HepG2 (cell line): ENCODE results near the gene RHBDL1. TPM values are rescaled to one million over a fixed set of nuclear protein-coding genes. Genes with fewer than 3 reads are reported as not detected.

Experiments used
- CEBPB ChIP-seq: IDR thresholded peaks from 2 replicates; pipeline ENCODE4 v1.6.1; 2011; ENCODE audit warnings: low read depth, low read length, improper control_type of control experiment, borderline replicate concordance
- HCFC1 ChIP-seq: fragments of 150-350 bp; IDR thresholded peaks from 2 replicates; pipeline ENCODE4 v1.6.1; 2014; ENCODE audit warnings: low read depth, low read length
- JARID2 ChIP-seq: sonication (generic); formaldehyde crosslinking; IDR thresholded peaks from 2 replicates; pipeline ENCODE4 v1.8.1; 2023; ENCODE audit warnings: missing genetic modification reagents, inconsistent platforms; ENCODE audit not compliant: insufficient replicate concordance
- MXI1 ChIP-seq: IDR thresholded peaks from 3 replicates; pipeline ENCODE4 v1.6.1; 2012; ENCODE audit warnings: low read depth, low read length, inconsistent platforms, borderline replicate concordance
- NCOA2 ChIP-seq: sonication (generic); formaldehyde crosslinking; IDR thresholded peaks from 2 replicates; pipeline ENCODE4 v1.8.0; 2022; ENCODE audit warnings: inconsistent platforms
- SRSF4 ChIP-seq: fragments of 200-400 bp; formaldehyde crosslinking; IDR thresholded peaks from one replicate; pipeline ENCODE4 v1.6.1; 2018; ENCODE audit warnings: mild to moderate bottlenecking, low read depth, low read length, moderate library complexity; ENCODE audit not compliant: poor library complexity, severe bottlenecking
- TAF15 ChIP-seq: fragments of 200-400 bp; formaldehyde crosslinking; IDR thresholded peaks from one replicate; pipeline ENCODE4 v1.6.1; 2018; ENCODE audit warnings: mild to moderate bottlenecking, low read depth, low read length; ENCODE audit not compliant: poor library complexity, severe bottlenecking
- ZNF780A ChIP-seq: sonication (generic); formaldehyde crosslinking; IDR thresholded peaks from 2 replicates; pipeline ENCODE4 v1.8.0; 2022; ENCODE audit warnings: mild to moderate bottlenecking, missing genetic modification reagents, moderate library complexity
- polyA plus RNA-seq, 8 experiments: library from polyadenylated mRNA; depleted of rRNA in 3 of 8; stranded (reverse) in 7 of 8; unstranded in 1 of 8; fragments of >200 nt; fragmentation: Illumina TruSeq in 4 of 8; extraction: Trizol in 4 of 8; gene quantifications; 2 replicates each; pipeline versions ENCODE4 v1.2.1 to v1.2.3, GENCODE V29; 2011 to 2016; ENCODE audit warnings: low read depth in 4 of 8, missing spikeins in 1 of 8, mixed read lengths in 1 of 8; ENCODE audit not compliant: insufficient read depth in 1 of 8
- total RNA-seq, 5 experiments: library from RNA; depleted of rRNA; stranded (reverse); fragments of >200 nt; fragmentation: Illumina TruSeq; extraction: Trizol; gene quantifications; 2 replicates each; pipeline ENCODE4 v1.2.3, GENCODE V29; 2016; ENCODE audit warnings: low read depth in 1 of 5
- TF ChIP-seq, protein P1 (sequence below): IDR thresholded peaks from 2 replicates; pipeline ENCODE4 v1.6.1; 2016; ENCODE audit warnings: low read depth, missing genetic modification reagents, missing compliant biosample characterization
- TF ChIP-seq, protein P2 (sequence below): sonication (generic); formaldehyde crosslinking; IDR thresholded peaks from 2 replicates; pipeline ENCODE4 v1.8.0; 2022; ENCODE audit warnings: missing genetic modification reagents, mild to moderate bottlenecking, borderline replicate concordance
- TF ChIP-seq, protein P3 (sequence below): sonication (generic); formaldehyde crosslinking; IDR thresholded peaks from 2 replicates; pipeline ENCODE4 v1.8.1; 2023; ENCODE audit warnings: mild to moderate bottlenecking, inconsistent platforms, moderate library complexity, missing genetic modification reagents, borderline replicate concordance
- TF ChIP-seq, protein P4 (sequence below): fragments of 450-650 bp; IDR thresholded peaks from 2 replicates; pipeline ENCODE4 v1.6.1; 2017; ENCODE audit warnings: mild to moderate bottlenecking
- TF ChIP-seq, protein P5 (sequence below): sonication (generic); formaldehyde crosslinking; IDR thresholded peaks from 2 replicates; pipeline ENCODE4 v1.4.0; 2020; ENCODE audit warnings: missing genetic modification reagents

The RHBDL1 gene
- total and polyA plus RNA-seq, 2 of the 13 experiments (the other 11 are each of a cell fraction or from before 2014, with no cell fraction given): 1.8 to 3.8 TPM

DNA sequence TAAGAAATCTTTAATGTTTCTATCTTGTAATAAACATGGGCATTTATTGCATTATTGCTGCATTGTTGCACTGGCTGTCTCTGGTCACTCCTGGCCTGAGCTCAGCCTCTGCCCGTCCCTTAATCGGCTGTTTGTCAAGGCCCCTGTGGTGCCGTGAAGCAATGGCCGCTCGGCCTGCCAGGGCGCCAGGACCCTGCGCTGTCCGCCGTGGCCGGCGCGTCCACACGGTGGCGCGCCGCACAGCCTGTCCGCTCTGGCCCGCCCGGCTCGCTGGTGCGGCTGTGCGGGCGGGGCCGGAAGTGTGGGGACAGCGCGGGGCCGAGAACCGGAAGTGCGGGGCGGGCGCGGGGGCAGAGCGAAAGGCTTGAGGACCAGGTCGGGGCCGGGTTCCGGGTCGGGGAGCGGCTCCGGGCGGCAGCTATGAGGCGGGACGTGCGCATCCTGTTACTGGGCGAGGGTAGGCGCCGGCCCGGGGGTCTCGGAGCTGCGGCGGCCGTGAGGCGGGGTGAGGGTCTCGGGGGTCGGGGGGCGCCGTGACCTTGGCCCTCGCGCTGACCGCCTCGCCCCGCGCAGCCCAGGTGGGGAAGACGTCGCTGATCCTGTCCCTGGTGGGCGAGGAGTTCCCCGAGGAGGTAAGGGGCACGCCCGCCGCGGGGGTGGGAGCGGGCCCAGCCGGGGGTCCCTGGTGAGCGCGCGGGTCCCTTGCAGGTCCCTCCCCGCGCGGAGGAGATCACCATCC, 7.5 kb upstream of the RHBDL1 start, which contains the start of gene RHOT2 (continued):
- TF ChIP-seq, protein P1, sequence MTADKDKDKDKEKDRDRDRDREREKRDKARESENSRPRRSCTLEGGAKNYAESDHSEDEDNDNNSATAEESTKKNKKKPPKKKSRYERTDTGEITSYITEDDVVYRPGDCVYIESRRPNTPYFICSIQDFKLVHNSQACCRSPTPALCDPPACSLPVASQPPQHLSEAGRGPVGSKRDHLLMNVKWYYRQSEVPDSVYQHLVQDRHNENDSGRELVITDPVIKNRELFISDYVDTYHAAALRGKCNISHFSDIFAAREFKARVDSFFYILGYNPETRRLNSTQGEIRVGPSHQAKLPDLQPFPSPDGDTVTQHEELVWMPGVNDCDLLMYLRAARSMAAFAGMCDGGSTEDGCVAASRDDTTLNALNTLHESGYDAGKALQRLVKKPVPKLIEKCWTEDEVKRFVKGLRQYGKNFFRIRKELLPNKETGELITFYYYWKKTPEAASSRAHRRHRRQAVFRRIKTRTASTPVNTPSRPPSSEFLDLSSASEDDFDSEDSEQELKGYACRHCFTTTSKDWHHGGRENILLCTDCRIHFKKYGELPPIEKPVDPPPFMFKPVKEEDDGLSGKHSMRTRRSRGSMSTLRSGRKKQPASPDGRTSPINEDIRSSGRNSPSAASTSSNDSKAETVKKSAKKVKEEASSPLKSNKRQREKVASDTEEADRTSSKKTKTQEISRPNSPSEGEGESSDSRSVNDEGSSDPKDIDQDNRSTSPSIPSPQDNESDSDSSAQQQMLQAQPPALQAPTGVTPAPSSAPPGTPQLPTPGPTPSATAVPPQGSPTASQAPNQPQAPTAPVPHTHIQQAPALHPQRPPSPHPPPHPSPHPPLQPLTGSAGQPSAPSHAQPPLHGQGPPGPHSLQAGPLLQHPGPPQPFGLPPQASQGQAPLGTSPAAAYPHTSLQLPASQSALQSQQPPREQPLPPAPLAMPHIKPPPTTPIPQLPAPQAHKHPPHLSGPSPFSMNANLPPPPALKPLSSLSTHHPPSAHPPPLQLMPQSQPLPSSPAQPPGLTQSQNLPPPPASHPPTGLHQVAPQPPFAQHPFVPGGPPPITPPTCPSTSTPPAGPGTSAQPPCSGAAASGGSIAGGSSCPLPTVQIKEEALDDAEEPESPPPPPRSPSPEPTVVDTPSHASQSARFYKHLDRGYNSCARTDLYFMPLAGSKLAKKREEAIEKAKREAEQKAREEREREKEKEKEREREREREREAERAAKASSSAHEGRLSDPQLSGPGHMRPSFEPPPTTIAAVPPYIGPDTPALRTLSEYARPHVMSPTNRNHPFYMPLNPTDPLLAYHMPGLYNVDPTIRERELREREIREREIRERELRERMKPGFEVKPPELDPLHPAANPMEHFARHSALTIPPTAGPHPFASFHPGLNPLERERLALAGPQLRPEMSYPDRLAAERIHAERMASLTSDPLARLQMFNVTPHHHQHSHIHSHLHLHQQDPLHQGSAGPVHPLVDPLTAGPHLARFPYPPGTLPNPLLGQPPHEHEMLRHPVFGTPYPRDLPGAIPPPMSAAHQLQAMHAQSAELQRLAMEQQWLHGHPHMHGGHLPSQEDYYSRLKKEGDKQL (CRISPR knock-in tag): peak; percentile 49; the same call in 1 of the 2 replicates
- TF ChIP-seq NCOA2 (CRISPR knock-in tag): peak; percentile 61; the same call in 1 of the 2 replicates
- peak; percentile 87; the same call in 1 of the 3 replicates for TF ChIP-seq MXI1
- no peak for TF ChIP-seq SRSF4
- TF ChIP-seq, protein P2, sequence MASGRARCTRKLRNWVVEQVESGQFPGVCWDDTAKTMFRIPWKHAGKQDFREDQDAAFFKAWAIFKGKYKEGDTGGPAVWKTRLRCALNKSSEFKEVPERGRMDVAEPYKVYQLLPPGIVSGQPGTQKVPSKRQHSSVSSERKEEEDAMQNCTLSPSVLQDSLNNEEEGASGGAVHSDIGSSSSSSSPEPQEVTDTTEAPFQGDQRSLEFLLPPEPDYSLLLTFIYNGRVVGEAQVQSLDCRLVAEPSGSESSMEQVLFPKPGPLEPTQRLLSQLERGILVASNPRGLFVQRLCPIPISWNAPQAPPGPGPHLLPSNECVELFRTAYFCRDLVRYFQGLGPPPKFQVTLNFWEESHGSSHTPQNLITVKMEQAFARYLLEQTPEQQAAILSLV (CRISPR knock-in tag): peak; percentile 67; the same call in 1 of the 2 replicates
- TF ChIP-seq, protein P3, sequence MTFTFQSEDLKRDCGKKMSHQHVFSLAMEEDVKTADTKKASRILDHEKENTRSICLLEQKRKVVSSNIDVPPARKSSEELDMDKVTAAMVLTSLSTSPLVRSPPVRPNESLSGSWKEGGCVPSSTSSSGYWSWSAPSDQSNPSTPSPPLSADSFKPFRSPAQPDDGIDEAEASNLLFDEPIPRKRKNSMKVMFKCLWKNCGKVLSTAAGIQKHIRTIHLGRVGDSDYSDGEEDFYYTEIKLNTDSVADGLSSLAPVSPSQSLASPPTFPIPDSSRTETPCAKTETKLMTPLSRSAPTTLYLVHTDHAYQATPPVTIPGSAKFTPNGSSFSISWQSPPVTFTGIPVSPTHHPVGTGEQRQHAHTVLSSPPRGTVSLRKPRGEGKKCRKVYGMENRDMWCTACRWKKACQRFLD (CRISPR knock-in tag): peak; percentile 58; the same call in 1 of the 2 replicates
- TF ChIP-seq ZNF780A (CRISPR knock-in tag): no peak
- no peak for TF ChIP-seq TAF15
- TF ChIP-seq, protein P4, sequence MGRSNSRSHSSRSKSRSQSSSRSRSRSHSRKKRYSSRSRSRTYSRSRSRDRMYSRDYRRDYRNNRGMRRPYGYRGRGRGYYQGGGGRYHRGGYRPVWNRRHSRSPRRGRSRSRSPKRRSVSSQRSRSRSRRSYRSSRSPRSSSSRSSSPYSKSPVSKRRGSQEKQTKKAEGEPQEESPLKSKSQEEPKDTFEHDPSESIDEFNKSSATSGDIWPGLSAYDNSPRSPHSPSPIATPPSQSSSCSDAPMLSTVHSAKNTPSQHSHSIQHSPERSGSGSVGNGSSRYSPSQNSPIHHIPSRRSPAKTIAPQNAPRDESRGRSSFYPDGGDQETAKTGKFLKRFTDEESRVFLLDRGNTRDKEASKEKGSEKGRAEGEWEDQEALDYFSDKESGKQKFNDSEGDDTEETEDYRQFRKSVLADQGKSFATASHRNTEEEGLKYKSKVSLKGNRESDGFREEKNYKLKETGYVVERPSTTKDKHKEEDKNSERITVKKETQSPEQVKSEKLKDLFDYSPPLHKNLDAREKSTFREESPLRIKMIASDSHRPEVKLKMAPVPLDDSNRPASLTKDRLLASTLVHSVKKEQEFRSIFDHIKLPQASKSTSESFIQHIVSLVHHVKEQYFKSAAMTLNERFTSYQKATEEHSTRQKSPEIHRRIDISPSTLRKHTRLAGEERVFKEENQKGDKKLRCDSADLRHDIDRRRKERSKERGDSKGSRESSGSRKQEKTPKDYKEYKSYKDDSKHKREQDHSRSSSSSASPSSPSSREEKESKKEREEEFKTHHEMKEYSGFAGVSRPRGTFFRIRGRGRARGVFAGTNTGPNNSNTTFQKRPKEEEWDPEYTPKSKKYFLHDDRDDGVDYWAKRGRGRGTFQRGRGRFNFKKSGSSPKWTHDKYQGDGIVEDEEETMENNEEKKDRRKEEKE: no peak
- TF ChIP-seq, protein P5, sequence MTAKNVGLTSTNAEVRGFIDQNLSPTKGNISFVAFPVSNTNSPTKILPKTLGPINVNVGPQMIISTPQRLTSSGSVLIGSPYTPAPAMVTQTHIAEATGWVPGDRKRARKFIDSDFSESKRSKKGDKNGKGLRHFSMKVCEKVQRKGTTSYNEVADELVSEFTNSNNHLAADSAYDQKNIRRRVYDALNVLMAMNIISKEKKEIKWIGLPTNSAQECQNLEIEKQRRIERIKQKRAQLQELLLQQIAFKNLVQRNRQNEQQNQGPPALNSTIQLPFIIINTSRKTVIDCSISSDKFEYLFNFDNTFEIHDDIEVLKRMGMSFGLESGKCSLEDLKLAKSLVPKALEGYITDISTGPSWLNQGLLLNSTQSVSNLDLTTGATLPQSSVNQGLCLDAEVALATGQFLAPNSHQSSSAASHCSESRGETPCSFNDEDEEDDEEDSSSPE (CRISPR knock-in tag): peak; percentile 93
- peak; percentile 73 for TF ChIP-seq HCFC1
- TF ChIP-seq JARID2 (CRISPR knock-in tag): no peak
- TF ChIP-seq CEBPB: peak; percentile 73; the same call in 1 of the 2 replicates
